WTC11 (cell line): Measurements from ENCODE around the gene REXO2.

Experiments used
- ARID4B ChIP-seq: sonication (generic); formaldehyde crosslinking; IDR thresholded peaks from 2 replicates; pipeline ENCODE4 v1.8.0; 2023; ENCODE audit warnings: missing genetic modification reagents, mild to moderate bottlenecking, borderline replicate concordance
- CTCF ChIP-seq: fragments of 200-600 bp; IDR thresholded peaks from 2 replicates; pipeline ENCODE4 v1.8.0; 2022; ENCODE audit warnings: antibody characterized with exemption
- EMX1 ChIP-seq: fragments of 250-450 bp; sonication (Bioruptor Pico); IDR thresholded peaks from 2 replicates; pipeline ENCODE4 v1.8.0; 2021; ENCODE audit warnings: mild to moderate bottlenecking
- FOXK1 ChIP-seq: sonication (generic); formaldehyde crosslinking; IDR thresholded peaks from 2 replicates; pipeline ENCODE4 v1.8.0; 2022; ENCODE audit warnings: mild to moderate bottlenecking, moderate library complexity, missing genetic modification reagents
- JUN ChIP-seq: sonication (generic); formaldehyde crosslinking; IDR thresholded peaks from 2 replicates; pipeline ENCODE4 v1.8.0; 2023; ENCODE audit warnings: mild to moderate bottlenecking, missing genetic modification reagents
- NFATC4 ChIP-seq: fragments of 250-450 bp; sonication (Bioruptor Pico); IDR thresholded peaks from 2 replicates; pipeline ENCODE4 v1.9.0; 2021; ENCODE audit warnings: mild to moderate bottlenecking
- RELA ChIP-seq: sonication (generic); formaldehyde crosslinking; IDR thresholded peaks from 2 replicates; pipeline ENCODE4 v1.8.1; 2022; ENCODE audit warnings: missing genetic modification reagents, mild to moderate bottlenecking, borderline replicate concordance
- ZNF317 ChIP-seq: sonication (generic); formaldehyde crosslinking; IDR thresholded peaks from 2 replicates; pipeline ENCODE4 v1.8.1; 2023; ENCODE audit warnings: low read depth, mild to moderate bottlenecking, moderate library complexity, missing genetic modification reagents, borderline replicate concordance
- TF ChIP-seq, protein P1 (sequence below): sonication (generic); formaldehyde crosslinking; IDR thresholded peaks from 2 replicates; pipeline ENCODE4 v1.8.1; 2022; ENCODE audit warnings: mild to moderate bottlenecking, missing genetic modification reagents, moderate library complexity, borderline replicate concordance
- TF ChIP-seq, protein P2 (sequence below): sonication (generic); formaldehyde crosslinking; IDR thresholded peaks from 2 replicates; pipeline ENCODE4 v1.8.0; 2022; ENCODE audit warnings: mild to moderate bottlenecking, missing genetic modification reagents
- TF ChIP-seq, protein P3 (sequence below): sonication (generic); formaldehyde crosslinking; IDR thresholded peaks from 2 replicates; pipeline ENCODE4 v1.8.1; 2022; ENCODE audit warnings: mild to moderate bottlenecking, moderate library complexity, missing genetic modification reagents
- TF ChIP-seq, protein P4 (sequence below): sonication (generic); formaldehyde crosslinking; IDR thresholded peaks from 2 replicates; pipeline ENCODE4 v1.8.0; 2023; ENCODE audit warnings: missing genetic modification reagents

- TF ChIP-seq CTCF (no peak), ARID4B (CRISPR knock-in tag) (no peak), FOXK1 (CRISPR knock-in tag) (no peak), JUN (CRISPR knock-in tag) (no peak), RELA (no peak), NFATC4 (CRISPR knock-in tag) (no peak), EMX1 (no peak), ZNF317 (CRISPR knock-in tag) (no peak)
- TF ChIP-seq, protein P1, sequence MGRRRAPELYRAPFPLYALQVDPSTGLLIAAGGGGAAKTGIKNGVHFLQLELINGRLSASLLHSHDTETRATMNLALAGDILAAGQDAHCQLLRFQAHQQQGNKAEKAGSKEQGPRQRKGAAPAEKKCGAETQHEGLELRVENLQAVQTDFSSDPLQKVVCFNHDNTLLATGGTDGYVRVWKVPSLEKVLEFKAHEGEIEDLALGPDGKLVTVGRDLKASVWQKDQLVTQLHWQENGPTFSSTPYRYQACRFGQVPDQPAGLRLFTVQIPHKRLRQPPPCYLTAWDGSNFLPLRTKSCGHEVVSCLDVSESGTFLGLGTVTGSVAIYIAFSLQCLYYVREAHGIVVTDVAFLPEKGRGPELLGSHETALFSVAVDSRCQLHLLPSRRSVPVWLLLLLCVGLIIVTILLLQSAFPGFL (CRISPR knock-in tag), result no peak
- TF ChIP-seq, protein P2, sequence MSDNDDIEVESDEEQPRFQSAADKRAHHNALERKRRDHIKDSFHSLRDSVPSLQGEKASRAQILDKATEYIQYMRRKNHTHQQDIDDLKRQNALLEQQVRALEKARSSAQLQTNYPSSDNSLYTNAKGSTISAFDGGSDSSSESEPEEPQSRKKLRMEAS (CRISPR knock-in tag), result no peak
- TF ChIP-seq, protein P3, sequence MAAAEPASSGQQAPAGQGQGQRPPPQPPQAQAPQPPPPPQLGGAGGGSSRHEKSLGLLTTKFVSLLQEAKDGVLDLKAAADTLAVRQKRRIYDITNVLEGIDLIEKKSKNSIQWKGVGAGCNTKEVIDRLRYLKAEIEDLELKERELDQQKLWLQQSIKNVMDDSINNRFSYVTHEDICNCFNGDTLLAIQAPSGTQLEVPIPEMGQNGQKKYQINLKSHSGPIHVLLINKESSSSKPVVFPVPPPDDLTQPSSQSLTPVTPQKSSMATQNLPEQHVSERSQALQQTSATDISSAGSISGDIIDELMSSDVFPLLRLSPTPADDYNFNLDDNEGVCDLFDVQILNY (CRISPR knock-in tag), result no peak
- TF ChIP-seq, protein P4, sequence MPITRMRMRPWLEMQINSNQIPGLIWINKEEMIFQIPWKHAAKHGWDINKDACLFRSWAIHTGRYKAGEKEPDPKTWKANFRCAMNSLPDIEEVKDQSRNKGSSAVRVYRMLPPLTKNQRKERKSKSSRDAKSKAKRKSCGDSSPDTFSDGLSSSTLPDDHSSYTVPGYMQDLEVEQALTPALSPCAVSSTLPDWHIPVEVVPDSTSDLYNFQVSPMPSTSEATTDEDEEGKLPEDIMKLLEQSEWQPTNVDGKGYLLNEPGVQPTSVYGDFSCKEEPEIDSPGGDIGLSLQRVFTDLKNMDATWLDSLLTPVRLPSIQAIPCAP (CRISPR knock-in tag), result no peak
Observed at GRCh38 chr11:114442536-114442935, 3.3 kb downstream of the REXO2 start.
